Astrocyte of the cerebellum (primary cell): Measurements from ENCODE around the gene MMS19.

Source experiments
- DNase-seq: peaks from one replicate; pipeline ENCODE4 v3.0.0-alpha.2; 2011; ENCODE audit warnings: low read depth
- H3K4me3 ChIP-seq: 2 replicates; pipeline ENCODE4 v1.5.1; 2011; ENCODE audit warnings: mild to moderate bottlenecking, low read depth, low read length, moderate library complexity
- in situ Hi-C: cut with HindIII; loops from 2 replicates; pipeline ENCODE4 v1.10.0; 2017; ENCODE audit warnings: low sequenced_read_pairs
- TF ChIP-seq, protein P1 (sequence below): IDR thresholded peaks from 2 replicates; pipeline ENCODE4 v1.5.1; 2012; ENCODE audit warnings: low read length, low read depth, moderate library complexity, mild to moderate bottlenecking; ENCODE audit errors: missing control alignments

Gene MMS19

DNA sequence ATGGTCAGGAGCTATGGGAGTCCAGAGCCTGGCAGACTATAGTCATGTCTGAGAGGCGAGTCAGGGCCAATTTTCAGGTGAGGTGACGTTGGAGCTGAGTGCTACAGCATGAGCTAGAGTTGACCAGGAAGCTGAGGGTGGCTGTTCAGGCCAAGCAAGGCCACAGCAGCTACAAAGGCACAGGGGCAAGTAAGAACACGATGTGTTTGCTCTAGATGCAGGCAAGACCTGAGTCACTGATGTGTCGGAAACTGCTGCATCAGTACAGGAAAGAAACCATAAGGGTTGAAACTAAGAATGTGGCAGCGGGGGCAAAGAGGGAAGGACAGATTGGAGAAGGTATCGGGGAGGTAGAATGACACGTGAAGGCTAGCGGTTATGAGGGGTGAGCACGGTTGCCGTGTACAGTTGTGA is 85.3 kb downstream of the MMS19 start:
- in situ Hi-C loops: no loop called here
- TF ChIP-seq, protein P1, sequence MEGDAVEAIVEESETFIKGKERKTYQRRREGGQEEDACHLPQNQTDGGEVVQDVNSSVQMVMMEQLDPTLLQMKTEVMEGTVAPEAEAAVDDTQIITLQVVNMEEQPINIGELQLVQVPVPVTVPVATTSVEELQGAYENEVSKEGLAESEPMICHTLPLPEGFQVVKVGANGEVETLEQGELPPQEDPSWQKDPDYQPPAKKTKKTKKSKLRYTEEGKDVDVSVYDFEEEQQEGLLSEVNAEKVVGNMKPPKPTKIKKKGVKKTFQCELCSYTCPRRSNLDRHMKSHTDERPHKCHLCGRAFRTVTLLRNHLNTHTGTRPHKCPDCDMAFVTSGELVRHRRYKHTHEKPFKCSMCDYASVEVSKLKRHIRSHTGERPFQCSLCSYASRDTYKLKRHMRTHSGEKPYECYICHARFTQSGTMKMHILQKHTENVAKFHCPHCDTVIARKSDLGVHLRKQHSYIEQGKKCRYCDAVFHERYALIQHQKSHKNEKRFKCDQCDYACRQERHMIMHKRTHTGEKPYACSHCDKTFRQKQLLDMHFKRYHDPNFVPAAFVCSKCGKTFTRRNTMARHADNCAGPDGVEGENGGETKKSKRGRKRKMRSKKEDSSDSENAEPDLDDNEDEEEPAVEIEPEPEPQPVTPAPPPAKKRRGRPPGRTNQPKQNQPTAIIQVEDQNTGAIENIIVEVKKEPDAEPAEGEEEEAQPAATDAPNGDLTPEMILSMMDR: no peak
- H3K4me3 ChIP-seq: no peak overlapping the region
- no peak for DNase-seq

DNA sequence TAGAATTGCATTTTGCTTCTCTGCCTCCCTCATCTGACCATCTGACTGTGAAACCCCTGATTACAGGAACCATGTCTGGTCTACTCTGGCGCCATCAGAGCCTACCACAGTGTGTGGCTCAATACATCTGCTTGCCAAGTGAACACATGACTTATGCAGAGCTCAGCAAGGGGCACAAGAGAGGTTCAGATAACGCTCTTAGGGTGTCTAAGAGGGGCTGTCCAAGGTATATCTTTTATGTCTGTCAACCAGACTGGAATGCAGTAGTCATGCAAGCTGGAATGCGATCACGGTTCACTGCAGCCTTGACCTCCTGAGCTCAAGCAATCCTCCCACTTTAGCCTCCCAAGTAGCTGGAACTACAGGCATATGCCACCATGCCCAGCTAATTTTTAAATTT is 86.8 kb downstream of the MMS19 start:
- TF ChIP-seq, protein P1: no peak
- no peak for DNase-seq
- no peak overlapping the region for H3K4me3 ChIP-seq
- in situ Hi-C loops: no loop called here

DNA sequence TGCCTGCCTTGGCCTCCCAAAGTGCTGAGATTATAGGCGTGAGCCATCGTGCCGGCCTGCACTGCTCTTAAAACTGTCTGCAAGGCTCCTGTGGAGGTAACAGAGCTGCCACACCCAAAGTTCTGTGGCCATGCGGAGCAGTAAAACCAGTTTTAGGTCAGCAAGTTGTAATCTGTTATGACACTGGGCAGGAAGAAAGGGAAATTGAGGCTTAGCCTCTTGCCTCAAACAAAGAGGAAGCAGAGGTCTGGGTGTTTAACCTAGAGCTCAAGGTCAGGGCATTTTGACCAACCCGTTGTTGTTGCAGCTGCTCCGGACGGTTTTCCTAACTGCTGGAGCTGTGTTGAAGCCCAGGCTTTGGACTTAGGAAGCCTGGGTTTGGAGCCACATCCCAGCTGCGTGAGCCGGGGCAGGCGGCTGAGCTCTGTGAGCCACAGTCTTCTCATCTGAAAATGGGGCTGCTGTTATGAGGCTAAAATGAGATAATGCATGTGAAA is 89.7 kb downstream of the MMS19 start:
- TF ChIP-seq, protein P1: no peak
- H3K4me3 ChIP-seq: no peak overlapping the region
- DNase-seq: no peak
- in situ Hi-C loops: no loop called here
